Measurements from ENCODE around the gene TNFRSF1A.
A peak's percentile ranks its signal among the peaks of the same experiment; 100 is the strongest.

TNFRSF1A gene

DNA sequence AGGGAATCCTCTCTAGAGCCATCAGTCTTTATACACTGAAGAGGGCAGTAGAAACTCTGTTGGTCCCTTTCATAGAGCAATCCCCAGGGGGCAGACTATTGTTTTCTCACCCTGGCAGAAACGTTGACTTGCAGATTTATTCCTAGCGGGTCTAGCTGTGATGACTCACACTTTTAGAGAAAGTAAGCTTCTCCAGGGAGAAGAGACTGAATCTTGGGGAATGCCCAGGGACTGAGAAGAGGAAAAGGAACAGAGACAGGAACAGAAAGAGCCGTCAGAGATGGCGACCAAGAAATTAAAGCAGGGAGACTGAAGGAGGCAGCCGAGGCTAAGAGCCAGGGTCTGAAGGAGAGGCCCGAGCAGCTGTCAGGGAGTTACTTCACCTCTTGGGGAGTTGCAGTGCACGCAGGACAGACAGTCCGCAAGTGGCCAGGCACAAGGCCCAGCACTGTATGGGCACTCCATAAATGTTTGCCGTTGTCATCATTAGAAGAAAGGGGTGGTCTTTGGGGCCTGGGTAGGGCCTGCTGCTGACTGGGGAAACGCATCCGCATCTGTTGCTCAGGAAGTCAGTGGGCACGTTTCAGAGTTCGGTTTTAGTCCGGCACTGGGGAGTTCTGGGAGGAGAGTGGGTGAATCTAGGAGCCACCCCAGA, 18.4 kb downstream of the TNFRSF1A start:
- TF ChIP-seq GATA1 (IDR thresholded peaks at IDR 0.05; ENCODE audit: low read depth, low read length): no peak
- DNase-seq: peak; percentile 45 to 54

DNA sequence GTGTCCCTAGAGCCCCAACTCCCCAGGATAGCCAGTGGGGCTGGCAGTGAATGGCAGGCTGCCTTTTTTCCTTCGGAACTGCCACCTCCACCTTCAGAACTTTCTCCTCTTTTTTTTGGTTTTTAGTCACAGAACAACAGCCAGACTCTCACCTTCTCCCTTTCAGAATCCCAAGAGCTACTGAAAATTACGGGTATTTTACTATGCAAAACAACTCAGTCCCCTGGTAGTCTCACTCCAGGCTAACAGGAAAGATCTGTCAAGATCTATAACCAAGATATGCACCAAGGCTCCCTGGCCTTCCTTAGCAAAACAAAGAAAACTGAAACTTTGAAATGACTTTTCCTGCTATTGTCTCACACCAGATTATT, 18.9 kb downstream of the TNFRSF1A start:
- no peak for TF ChIP-seq GATA1 (IDR thresholded peaks at IDR 0.05; ENCODE audit: low read depth, low read length)
- TF ChIP-seq POLR2A (IDR thresholded peaks at IDR 0.05; ENCODE audit: low read length): no peak
- DNase-seq: no peak

DNA sequence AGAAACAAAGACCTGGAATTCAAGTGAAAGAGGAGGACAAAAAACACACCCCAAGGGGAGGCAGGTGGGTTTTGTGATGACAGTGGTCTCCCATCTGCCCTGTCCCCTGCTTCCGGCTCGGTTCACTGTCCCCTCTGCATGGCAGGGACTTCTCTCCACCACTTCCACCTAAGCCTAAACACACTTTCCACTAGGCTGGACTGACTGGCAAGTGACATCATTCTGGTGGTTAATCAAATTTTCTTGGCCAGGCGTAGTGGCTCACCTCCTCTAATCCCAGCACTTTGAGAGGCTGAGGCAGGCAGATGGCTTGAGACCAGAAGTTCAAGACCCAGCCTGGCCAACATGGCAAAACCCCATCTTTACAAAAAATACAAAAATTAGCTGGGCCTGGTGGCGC, 19.5 kb downstream of the TNFRSF1A start:
- TF ChIP-seq GATA1 (IDR thresholded peaks at IDR 0.05; ENCODE audit: low read depth, low read length) (no peak), POLR2A (IDR thresholded peaks at IDR 0.05; ENCODE audit: low read length) (no peak)
- no peak for DNase-seq

DNA sequence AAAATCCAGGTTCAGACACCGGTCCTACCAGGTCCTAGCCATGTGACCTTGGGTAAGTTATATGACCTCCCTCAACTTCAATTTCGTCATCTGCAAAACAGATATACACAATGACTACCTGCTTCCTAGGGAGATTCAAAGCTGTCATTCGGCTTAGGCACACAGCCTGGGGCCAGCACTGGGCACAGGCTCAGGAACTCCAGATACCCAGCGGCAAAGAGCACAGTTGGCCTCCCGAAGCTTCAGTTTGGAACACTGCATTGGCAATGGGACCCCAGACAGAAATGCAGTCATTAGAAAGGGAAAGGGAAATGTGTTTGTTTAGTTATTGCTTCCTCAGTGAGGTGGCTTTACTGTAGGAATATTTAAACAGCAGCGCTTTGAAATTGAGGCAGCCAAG, 20.0 kb downstream of the TNFRSF1A start:
- DNase-seq: no peak
- TF ChIP-seq GATA1 (IDR thresholded peaks at IDR 0.05; ENCODE audit: low read depth, low read length) (no peak), POLR2A (IDR thresholded peaks at IDR 0.05; ENCODE audit: low read length) (no peak)

DNA sequence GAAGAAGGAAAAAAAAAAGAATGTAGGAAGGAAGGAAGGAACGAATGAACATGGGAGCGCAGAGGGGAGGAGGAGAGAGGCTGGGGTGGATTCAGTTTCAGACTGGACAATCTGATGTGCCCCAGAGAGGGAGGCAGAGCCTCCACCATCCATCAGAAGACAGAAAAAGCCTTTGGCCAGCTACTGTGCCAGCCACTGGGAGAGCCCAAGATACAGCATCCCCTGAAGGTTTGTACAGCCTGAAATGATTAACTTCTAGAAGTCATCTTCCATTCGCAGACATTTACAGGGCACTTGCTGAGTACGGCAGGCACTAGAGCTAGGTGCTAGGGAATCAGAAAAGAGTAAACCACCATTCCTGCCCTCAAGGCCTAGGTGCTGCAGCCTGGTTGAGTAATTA, 22.4 kb downstream of the TNFRSF1A start:
- TF ChIP-seq GATA1 (IDR thresholded peaks at IDR 0.05; ENCODE audit: low read depth, low read length) (no peak), POLR2A (IDR thresholded peaks at IDR 0.05; ENCODE audit: low read length) (no peak)
- DNase-seq: no peak

DNA sequence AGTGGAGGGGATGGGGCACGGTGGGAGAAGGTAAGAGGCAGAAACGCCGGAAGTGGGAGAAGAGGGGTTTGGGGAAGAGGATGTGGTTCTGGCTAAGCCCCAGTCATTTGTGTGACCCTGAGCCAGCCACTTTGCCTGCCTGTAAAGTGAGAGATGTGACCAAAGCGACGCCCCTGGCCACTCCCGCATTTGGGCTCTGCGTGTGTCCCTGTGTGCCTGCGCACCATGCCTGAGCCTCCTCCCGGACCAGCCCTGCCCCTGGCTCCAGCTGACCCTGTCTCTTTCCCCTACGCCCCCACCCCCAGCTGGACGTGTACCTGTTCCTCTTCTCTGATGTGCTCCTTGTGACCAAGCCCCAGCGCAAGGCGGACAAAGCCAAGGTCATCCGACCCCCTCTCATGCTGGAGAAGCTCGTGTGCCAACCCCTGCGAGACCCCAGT, 23.4 kb downstream of the TNFRSF1A start:
- no peak for DNase-seq
- TF ChIP-seq GATA1 (IDR thresholded peaks at IDR 0.05; ENCODE audit: low read depth, low read length) (no peak), POLR2A (IDR thresholded peaks at IDR 0.05; ENCODE audit: low read length) (no peak)

DNA sequence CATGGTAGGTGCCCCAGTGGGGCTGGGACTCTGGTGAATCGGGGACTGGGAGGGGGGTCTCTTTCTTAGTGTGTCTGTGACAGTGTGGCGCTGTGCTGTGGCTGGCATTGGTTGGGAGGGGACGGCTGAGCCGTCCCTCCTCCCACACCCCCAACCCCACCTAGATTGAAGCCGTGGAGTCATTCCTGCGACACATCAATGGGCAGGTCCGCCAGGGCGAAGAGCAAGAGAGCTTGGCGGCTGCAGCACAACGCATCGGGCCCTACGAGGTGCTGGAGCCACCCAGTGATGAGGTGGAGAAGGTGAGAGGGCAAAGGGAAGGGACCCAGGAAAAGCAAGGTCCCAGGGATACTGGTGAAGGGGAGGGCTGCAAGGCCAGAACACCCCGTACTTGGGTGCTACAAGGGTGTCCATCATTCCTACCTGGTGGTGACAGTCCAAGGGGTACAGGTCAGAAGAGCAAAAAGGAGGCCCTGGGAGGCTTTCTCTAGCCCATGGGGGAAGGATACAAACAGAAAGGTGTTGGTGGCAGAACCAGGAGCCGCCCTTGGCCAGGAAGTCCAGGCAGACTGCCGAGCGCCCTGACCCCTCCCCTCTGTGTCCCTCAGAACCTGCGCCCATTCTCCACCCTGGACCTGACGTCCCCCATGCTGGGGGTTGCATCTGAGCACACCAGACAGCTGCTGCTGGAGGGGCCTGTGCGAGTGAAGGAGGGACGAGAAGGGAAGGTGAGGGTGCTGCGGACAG, 24.0 kb downstream of the TNFRSF1A start:
- no peak for TF ChIP-seq GATA1 (IDR thresholded peaks at IDR 0.05; ENCODE audit: low read depth, low read length)
- TF ChIP-seq POLR2A (IDR thresholded peaks at IDR 0.05; ENCODE audit: low read length): no peak
- no peak for DNase-seq

DNA sequence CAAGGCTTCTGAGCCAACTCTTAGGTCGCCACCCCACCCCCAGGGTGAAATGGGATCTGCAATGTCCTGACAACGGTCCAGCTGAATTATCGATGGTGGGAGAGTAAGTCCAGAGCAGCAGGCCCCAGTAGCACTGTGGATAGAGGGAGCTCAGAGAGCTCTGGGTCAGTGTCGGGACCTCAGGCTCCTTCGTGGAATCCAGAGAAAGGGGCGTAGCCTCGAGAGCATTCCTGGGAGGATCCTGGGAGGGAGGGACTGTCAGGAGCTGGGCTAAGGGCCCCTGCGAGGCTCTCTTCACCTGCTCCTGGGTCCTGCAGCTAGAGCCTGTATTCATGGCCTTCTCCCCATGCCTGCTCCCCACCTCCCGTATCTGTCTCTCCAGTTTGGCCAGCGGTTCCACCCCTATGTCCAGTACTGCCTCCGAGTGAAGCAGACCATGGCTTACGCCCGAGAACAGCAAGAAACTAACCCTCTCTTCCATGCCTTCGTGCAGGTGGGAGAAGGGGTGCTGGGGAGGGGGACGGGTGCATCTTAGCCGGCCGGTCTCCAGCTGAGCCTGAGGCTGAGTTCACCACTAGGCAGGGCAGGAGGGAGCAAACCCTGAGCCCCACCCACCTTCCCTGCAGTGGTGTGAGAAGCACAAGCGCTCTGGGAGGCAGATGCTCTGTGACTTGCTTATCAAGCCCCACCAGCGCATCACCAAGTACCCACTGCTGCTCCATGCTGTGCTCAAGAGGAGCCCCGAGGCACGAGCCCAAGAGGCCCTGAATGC, 24.8 kb downstream of the TNFRSF1A start:
- no peak for TF ChIP-seq POLR2A (IDR thresholded peaks at IDR 0.05; ENCODE audit: low read length)
- no peak for TF ChIP-seq GATA1 (IDR thresholded peaks at IDR 0.05; ENCODE audit: low read depth, low read length)
- DNase-seq: no peak

DNA sequence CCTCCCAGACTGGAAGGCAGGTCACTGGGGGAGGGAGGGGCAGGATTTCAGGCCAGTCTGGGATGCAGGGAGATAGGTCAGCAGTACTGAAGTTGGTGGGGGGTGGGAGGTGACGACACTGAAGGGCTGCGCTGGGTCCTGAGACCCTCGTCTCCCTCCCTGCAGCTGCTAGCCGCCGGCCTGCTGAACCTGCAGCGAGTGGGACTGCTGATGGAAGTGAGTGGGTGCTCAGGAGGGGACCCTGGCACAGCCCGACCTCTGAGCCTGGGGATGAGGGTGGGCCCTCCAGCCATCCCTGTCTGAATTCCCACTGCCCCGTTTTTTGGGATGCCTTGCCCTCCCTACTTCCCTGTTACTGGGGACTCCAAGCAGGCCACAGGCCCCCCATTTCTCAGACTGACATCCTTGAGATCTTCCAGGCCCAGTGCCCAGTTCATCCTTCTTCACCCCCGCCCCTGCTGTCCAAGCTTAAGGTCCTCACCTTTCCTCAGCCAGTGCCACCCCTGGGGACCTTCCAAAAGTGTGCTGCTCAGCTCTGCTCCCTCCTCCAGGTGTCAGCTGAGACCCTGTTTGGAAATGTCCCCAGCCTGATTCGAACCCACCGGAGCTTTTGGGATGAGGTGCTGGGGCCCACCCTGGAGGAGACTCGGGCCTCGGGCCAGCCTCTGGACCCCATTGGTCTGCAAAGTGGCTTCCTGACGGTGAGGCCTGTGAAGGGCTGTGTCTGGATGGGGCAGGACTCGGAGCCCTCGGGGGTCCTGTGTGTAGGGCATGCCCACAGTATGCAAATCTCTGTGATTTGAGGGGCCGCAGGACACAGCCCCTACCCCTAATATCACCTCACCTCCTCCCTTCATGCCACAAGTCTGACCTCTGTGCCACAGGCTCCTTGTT, 25.9 kb downstream of the TNFRSF1A start:
- DNase-seq: no peak

DNA sequence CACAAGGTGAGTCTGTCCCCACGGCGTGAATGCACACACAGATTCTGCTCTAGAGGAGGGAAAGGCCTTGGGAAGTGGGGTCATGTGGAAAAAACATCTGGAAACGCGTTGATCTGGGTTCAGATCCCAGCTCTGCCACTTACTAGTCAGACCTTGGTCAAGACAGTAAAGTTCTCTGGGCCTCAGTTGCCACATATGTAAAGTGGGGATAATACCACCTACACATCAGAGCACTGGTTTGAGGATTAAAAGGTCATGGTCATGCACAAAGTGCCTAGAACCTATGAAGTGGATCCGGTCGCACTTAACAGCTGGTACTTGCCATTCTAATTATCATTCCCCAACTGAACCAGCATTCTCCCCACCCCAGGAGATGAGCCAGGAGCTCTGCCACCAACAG, 26.7 kb downstream of the TNFRSF1A start:
- DNase-seq: no peak
- TF ChIP-seq GATA1 (IDR thresholded peaks at IDR 0.05; ENCODE audit: low read depth, low read length) (no peak), POLR2A (IDR thresholded peaks at IDR 0.05; ENCODE audit: low read length) (no peak)

More for the DNA sequence above, 25.9 kb downstream of the TNFRSF1A start:
- TF ChIP-seq GATA1 (IDR thresholded peaks at IDR 0.05; ENCODE audit: low read depth, low read length): no peak
- no peak for TF ChIP-seq POLR2A (IDR thresholded peaks at IDR 0.05; ENCODE audit: low read length)

DNA sequence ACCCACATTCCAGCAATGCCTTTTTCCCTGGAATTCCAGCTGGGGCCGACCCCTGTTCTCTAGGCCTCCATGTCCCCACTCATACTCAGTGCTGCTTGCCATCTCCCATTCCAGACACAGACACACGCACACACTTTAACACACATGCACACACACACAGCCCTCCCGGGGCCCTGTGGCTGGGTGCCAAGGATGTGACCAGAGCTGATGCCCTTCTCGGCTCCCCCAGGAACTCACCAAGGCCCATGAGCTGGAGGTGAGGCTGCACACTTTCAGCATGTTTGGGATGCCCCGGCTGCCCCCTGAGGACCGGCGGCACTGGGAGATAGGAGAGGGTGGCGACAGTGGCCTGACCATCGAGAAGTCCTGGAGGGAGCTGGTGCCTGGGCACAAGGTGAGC, 27.1 kb downstream of the TNFRSF1A start:
- TF ChIP-seq POLR2A (IDR thresholded peaks at IDR 0.05; ENCODE audit: low read length): no peak
- no peak for TF ChIP-seq GATA1 (IDR thresholded peaks at IDR 0.05; ENCODE audit: low read depth, low read length)
- DNase-seq: no peak

DNA sequence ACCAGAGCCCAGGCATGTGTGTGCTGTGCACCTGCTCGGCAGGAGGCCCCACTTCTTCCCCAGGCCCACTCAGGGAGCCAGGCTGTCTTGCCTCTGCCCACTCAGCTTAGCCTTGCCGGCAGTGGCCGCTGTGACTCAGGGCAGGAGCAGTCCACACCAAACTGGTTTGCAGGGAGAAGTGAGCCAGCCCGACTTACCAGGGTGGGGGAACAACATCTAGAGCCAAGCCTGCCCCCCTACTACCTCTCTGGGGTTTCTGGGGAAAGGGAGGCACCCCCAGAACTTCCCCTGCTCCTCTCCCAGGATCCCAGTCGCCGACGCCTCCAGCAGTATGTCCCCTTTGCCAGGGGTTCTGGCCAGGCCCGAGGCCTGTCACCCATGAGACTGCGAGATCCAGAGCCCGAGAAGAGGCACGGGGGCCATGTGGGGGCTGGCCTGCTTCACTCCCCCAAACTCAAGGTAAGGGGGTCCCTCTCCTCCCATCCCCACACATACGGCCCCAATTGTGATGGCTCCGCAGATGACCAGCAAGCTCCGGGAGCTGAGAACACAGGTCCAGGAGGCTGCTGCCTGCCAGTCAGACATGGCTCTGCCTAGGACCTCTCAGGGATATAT, 28.4 kb downstream of the TNFRSF1A start:
- DNase-seq: no peak
- TF ChIP-seq GATA1 (IDR thresholded peaks at IDR 0.05; ENCODE audit: low read depth, low read length) (no peak), POLR2A (IDR thresholded peaks at IDR 0.05; ENCODE audit: low read length) (no peak)

All from erythroblast (primary cell).